Naive thymus-derived CD8-positive, alpha-beta T cell (primary cell): ENCODE data around the gene PLCH2. TPM values are rescaled to one million over a fixed set of nuclear protein-coding genes. Genes with fewer than 3 reads are reported as not detected.

Experiments used
- ATAC-seq, 2 donors: fragments of 150-1000 bp; cut with Tn5 transposase in 1 of 2; sonication (Bioruptor Pico), chemical (Tn5 transposase) in 1 of 2; 1 replicate in 1 of 2; 2 replicates in 1 of 2; pipeline ENCODE4 v1.10.0; 2021; ENCODE audit warnings: mild to moderate bottlenecking in 2 of 2, moderate library complexity in 2 of 2
- POLR2A ChIA-PET: fragments of 350-600 bp; sonication (Branson Sonifier 250); formaldehyde crosslinking; loops from one replicate; lab custom pipeline; 2021; ENCODE audit warnings: antibody characterized with exemption; lab: Charles Lee
- DNase-seq, 10 donors: peaks; one replicate each; pipeline versions ENCODE4 v3.0.0 to v3.0.0-alpha.2; 2020 to 2022
- H3K27ac Mint-ChIP-seq, 10 donors: one replicate each; pipeline ENCODE4 v1.8.0; 2020 to 2022; ENCODE audit warnings: mild to moderate bottlenecking in 10 of 10, mixed read lengths in 10 of 10, moderate library complexity in 4 of 10, inconsistent platforms in 1 of 10
- H3K27me3 Mint-ChIP-seq, 5 donors: one replicate each; pipeline ENCODE4 v1.8.0; 2021 to 2022; ENCODE audit warnings: mixed read lengths in 5 of 5
- H3K36me3 Mint-ChIP-seq, 3 donors: one replicate each; pipeline ENCODE4 v1.8.0; 2020 to 2022; ENCODE audit warnings: mixed read lengths in 3 of 3, mild to moderate bottlenecking in 2 of 3, inconsistent platforms in 1 of 3
- H3K4me1 Mint-ChIP-seq, 4 donors: one replicate each; pipeline ENCODE4 v1.8.0; 2021 to 2022; ENCODE audit warnings: mixed read lengths in 4 of 4
- H3K4me3 Mint-ChIP-seq, 10 donors: one replicate each; pipeline ENCODE4 v1.8.0; 2020 to 2022; ENCODE audit warnings: mild to moderate bottlenecking in 10 of 10, mixed read lengths in 10 of 10, moderate library complexity in 6 of 10, inconsistent platforms in 1 of 10
- H3K9me3 Mint-ChIP-seq, 9 donors: one replicate each; pipeline ENCODE4 v1.8.0; 2020 to 2022; ENCODE audit warnings: mixed read lengths in 9 of 9, mild to moderate bottlenecking in 3 of 9, inconsistent platforms in 1 of 9, moderate library complexity in 1 of 9
- polyA plus RNA-seq, 3 donors: library from polyadenylated mRNA; unstranded; fragments of 300-500 nt; fragmentation: Illumina TruSeq; gene quantifications; one replicate each; pipeline ENCODE4 v1.2.3, GENCODE V29; 2021
- total RNA-seq, 8 experiments: library from RNA in 2 of 8; stranded (reverse) in 2 of 8; gene quantifications; one replicate each; pipeline ENCODE4 v1.2.3 and lab custom pipeline; 2021 to 2026

PLCH2 gene
- total and polyA plus RNA-seq, 5 experiments from 2014 or later = 0.37 to 16.4 (median 0.52) TPM

DNA sequence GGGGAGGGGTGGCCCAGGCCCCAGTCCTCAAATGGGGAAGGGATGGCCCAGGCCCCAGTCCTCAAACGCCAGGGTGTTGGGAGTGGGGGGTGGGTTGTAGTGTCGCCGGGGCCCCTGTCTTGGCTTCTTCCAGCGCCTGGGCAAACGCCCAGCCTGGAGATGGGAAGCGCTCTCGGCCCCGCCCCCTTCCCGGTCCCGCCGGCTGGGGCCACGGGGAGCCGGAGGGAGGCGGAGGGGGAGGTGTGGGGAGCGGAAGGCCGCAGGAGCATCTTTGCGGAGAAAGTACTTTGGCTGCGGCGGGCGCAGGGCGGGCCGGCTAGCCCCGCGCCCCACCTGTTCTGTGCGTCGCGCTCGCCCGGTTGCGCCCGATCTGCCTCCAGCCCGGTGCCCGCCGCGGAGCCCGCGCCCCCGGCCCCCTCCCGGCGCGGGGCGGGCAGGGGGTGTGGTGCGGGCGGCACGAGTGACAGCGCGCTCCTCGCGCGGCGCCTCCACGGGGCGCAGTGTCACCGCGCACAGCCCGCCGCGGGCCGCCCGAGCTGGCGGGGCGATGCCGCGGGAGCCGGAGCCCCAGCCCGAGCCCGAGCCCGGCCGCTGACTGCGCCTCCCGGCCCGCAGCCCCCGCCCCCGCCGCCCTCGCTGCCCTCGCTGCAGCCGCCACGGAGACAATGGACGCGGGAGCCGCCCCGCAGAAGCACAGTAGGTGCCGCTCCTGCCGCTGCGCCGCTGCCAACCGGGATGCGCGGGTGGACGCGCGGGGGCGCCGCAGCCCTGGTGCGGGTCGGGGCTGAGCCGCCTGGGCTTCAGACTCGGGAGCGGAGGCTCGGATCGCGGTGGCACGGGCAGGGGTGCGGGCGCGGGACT lies 32.6 kb upstream of the PLCH2 start:
- Mint-ChIP-seq H3K27ac (no peak overlapping the region), H3K27me3 (peaks cover 0 to 18% (median 0%) of the 10 kb centered on the region in 5 donors), H3K9me3 (no peaks in the 10 kb centered on the region), H3K4me1 (peaks cover 0 to 14% (median 2%) of the 10 kb centered on the region in 4 donors), H3K36me3 (peaks cover 0 to 5% (median 0%) of the 10 kb centered on the region in 3 donors), H3K4me3 (peak overlapping the region in 1 of 10 donors; percentile 27)
- peak in 5 of 10 donors; percentile 5 to 30 (median 19) for DNase-seq
- ATAC-seq = peak; percentile 61 to 63
- POLR2A ChIA-PET = interaction anchor here (0.6 to 1.5 kb wide), 2 partner anchors 17 to 142 kb away, joined by 3 to 5 read pairs; no protein-coding TSS in a partner anchor

DNA sequence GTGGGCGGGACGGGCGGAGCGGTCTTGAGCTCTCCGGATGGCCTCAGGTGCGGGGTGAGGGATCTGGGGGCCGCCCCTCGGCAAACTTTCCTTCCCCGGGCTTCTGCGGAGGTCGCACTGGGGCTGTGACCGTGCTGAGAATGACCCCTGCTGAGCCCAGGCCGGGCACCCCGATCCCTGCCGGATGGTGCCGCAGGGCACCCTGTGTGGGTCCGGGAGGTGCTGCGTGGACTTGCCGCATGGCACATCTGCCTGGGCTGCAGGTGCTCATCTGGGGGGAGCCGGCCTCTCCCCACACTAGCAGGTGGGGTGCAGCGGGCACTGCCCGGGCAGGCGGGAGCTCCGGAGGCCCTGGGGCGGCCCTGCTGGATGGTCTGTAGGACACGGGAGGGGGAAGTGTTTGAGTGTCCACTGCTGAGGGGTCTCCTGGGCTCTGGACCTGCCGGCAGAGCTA lies 31.9 kb upstream of the PLCH2 start:
- no peak for DNase-seq
- POLR2A ChIA-PET = interaction anchor here (0.6 kb wide), 1 partner anchor 142 kb away, joined by 3 read pairs; no protein-coding TSS in a partner anchor
- peaks cover 0 to 14% (median 2%) of the 10 kb centered on the region in 4 donors for H3K4me1 Mint-ChIP-seq
- ATAC-seq = no peak
- H3K4me3 Mint-ChIP-seq = peak overlapping the region in 1 of 10 donors; percentile 54
- peaks cover 0 to 18% (median 0%) of the 10 kb centered on the region in 5 donors for H3K27me3 Mint-ChIP-seq
- no peak overlapping the region for H3K27ac Mint-ChIP-seq
- peaks cover 0 to 5% (median 0%) of the 10 kb centered on the region in 3 donors for H3K36me3 Mint-ChIP-seq
- H3K9me3 Mint-ChIP-seq = no peaks in the 10 kb centered on the region

DNA sequence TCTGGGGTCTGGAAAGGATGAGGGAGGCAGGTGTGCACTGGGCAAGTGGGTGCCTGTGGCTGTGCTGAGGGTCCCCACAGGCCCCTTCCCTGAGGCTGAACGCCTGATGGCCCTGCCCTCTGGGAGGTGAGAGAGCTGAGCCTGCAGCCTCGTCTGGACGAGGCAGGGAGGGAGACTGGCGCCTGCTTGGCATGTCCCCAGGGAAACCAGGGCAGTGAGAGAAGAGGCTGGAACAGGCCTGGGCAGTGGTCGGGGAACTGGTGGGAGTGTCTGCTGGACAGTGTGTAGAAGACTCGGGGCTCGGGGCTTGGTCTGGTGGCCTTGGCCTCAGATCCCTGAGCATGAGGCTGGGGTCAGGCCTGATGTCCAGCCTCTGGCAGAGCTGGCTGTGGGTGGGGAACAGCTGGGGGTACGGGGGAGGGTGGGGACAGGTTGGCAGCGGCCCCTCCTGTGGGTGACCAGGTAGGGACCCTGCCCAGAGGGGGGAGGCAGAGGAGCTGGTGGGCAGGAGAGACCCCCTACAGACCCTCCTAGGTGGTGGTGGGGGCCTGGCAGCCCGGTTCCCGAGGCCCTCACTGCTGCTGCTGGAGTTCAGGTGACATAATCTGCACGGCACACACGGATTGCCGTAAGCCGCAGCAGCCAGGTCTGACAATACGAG lies 30.8 kb upstream of the PLCH2 start:
- DNase-seq (no peak), ATAC-seq (no peak)
- peak overlapping the region in 2 of 10 donors; percentile 7 to 18 for H3K4me3 Mint-ChIP-seq
- POLR2A ChIA-PET = no interaction called here
- H3K27me3 Mint-ChIP-seq = peaks cover 0 to 18% (median 0%) of the 10 kb centered on the region in 5 donors
- peaks cover 0 to 5% (median 0%) of the 10 kb centered on the region in 3 donors for H3K36me3 Mint-ChIP-seq
- no peaks in the 10 kb centered on the region for H3K9me3 Mint-ChIP-seq
- H3K4me1 Mint-ChIP-seq = peaks cover 0 to 14% (median 2%) of the 10 kb centered on the region in 4 donors
- H3K27ac Mint-ChIP-seq = peak overlapping the region in 2 of 10 donors; percentile 62 to 70

DNA sequence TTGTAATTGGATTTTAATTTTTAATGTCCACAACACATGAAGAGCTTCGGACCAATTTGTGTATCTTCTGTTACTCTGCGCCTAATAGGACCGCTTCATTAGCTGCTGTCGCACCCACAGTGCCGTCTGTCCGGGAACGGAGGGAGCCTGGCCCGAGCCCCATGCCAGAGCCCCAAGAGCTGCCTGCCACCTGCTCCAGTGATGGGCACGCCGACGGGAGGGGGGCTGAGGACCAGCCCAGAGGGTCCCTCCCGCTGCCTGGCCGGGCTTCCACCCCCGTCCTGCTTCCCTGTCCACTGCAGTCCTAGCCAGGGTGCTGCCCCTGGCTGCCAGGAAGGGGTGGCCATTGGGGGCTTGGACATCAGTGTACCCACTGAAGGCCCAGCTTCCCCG lies 30.3 kb upstream of the PLCH2 start:
- Mint-ChIP-seq H3K9me3 (no peaks in the 10 kb centered on the region), H3K27ac (no peak overlapping the region), H3K4me3 (no peak overlapping the region), H3K4me1 (peaks cover 0 to 14% (median 2%) of the 10 kb centered on the region in 4 donors), H3K27me3 (peaks cover 0 to 18% (median 0%) of the 10 kb centered on the region in 5 donors), H3K36me3 (peaks cover 0 to 2% (median 0%) of the 10 kb centered on the region in 3 donors)
- DNase-seq (no peak), ATAC-seq (no peak)
- POLR2A ChIA-PET = interaction anchor here (0.6 kb wide), 1 partner anchor 103 kb away, joined by 4 read pairs; no protein-coding TSS in a partner anchor

DNA sequence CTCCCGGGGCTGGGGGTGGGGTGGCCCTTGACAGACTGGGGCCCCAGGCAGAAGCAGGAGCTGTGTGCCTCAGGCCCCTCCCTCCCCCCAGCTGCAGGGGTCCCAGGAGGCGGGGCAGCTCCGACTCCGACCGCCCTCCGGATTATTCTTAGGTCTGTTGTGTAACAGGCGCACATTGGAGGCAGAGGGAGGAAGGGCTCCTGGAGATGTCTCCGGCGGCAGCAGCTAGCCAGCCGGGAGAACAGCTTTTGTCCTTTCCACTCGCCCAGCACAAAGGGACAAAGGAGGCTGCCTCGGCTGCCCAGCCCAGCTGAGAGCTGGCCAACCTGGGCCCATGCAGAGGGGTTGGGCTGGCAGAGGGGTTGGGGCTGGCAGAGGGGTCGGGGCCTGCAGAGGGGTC lies 29.7 kb upstream of the PLCH2 start:
- Mint-ChIP-seq H3K36me3 (peaks cover 0 to 2% (median 0%) of the 10 kb centered on the region in 3 donors), H3K4me3 (no peak overlapping the region), H3K27me3 (peaks cover 0 to 18% (median 0%) of the 10 kb centered on the region in 5 donors), H3K27ac (no peak overlapping the region), H3K9me3 (no peaks in the 10 kb centered on the region), H3K4me1 (peaks cover 0 to 14% (median 2%) of the 10 kb centered on the region in 4 donors)
- ATAC-seq (no peak), DNase-seq (no peak)
- POLR2A ChIA-PET = interaction anchor here (0.6 kb wide), 1 partner anchor 103 kb away, joined by 4 read pairs; no protein-coding TSS in a partner anchor

DNA sequence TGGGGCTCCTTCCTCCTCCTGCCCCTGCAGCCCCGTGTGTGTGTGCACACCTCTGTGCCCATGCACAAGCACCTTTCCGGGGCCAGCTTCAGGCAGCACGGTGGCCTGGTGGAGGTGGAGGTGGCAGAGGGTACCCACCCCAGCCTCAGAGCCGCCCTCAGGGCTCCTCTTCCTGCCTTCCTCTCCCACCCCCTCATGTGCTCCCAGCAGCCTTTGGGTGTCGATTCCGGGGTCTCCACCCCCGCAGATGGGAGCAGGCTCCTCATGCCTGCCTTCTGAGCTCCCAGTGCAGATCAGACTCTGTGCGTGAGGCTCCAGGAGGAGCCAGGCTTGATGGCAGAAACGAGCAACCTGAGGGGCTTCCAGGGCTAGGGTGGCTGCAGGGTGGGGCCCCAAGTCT lies 29.2 kb upstream of the PLCH2 start:
- H3K9me3 Mint-ChIP-seq = no peaks in the 10 kb centered on the region
- peaks cover 0 to 14% (median 2%) of the 10 kb centered on the region in 4 donors for H3K4me1 Mint-ChIP-seq
- ATAC-seq (no peak), DNase-seq (no peak)
- peaks cover 0 to 18% (median 0%) of the 10 kb centered on the region in 5 donors for H3K27me3 Mint-ChIP-seq
- peaks cover 0 to 2% (median 0%) of the 10 kb centered on the region in 3 donors for H3K36me3 Mint-ChIP-seq
- H3K4me3 Mint-ChIP-seq = no peak overlapping the region
- POLR2A ChIA-PET = no interaction called here
- no peak overlapping the region for H3K27ac Mint-ChIP-seq

DNA sequence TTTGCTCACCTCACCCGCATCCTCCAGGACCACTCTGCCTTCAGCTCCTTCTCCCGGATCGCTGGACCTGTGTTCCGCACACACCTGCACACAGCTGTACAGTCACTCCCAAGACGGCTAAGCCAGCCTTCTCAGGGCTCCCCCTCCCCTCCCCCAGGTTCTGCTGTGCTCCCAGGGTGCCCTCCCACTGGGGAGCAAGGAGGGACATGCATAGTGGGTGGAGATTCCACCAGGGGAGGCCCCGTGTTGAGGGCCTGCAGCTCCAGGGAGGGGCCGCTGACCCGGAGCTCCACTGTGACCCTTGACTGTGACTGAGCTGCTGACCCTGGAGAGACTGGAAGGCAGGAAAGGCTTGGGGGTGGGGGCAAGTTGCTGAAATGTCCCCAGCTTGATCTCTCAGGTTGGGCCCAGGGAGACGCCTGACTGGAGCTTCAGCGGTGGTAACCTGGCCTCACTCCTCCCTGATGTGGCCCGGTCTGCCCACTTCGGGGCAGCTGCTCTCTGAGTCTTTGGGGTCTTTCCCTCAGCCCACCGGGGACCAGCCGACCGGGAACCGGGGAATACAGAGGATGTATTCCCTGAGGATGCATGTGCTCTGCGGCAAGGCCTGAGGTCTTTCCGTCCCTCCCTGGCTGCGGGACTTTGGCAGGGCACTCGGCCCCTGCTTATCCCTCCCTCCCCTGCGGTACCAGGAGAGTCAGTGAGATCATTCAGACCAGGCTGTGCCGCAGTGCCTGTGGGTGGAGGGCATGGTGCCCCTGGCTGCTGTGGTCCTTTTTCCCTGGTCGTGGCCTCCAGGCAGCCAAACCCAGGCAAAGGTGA lies 28.6 kb upstream of the PLCH2 start:
- POLR2A ChIA-PET = no interaction called here
- no peak overlapping the region for H3K27ac Mint-ChIP-seq
- DNase-seq = no peak
- H3K36me3 Mint-ChIP-seq = peaks cover 0 to 2% (median 0%) of the 10 kb centered on the region in 3 donors
- H3K27me3 Mint-ChIP-seq = peaks cover 0 to 16% (median 0%) of the 10 kb centered on the region in 5 donors
- ATAC-seq = no peak
- peaks cover 0 to 14% (median 2%) of the 10 kb centered on the region in 4 donors for H3K4me1 Mint-ChIP-seq
- H3K4me3 Mint-ChIP-seq = no peak overlapping the region
- no peaks in the 10 kb centered on the region for H3K9me3 Mint-ChIP-seq

DNA sequence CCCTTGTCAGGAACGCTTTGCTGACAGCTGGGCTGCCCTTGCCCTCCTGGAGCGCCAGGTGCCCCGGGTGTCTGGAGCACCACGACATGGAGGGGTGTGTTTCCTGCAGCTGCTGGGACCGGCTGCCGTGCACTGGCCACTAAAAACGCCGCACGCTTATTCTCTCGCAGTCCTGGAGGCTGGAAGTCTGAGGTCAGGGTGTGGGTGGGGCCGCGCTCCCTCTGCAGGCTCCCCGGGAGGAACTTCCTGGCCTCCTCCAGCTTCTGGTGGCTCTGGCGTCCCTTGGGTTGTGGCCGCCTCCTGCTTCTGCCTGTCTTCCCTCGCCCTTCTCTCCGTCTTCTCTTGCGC lies 28.0 kb upstream of the PLCH2 start:
- Mint-ChIP-seq H3K9me3 (no peaks in the 10 kb centered on the region), H3K27me3 (peaks cover 0 to 11% (median 0%) of the 10 kb centered on the region in 5 donors), H3K36me3 (peaks cover 0 to 2% (median 0%) of the 10 kb centered on the region in 3 donors), H3K4me3 (no peak overlapping the region), H3K27ac (peak overlapping the region in 1 of 10 donors; percentile 75), H3K4me1 (peaks cover 0 to 14% (median 2%) of the 10 kb centered on the region in 4 donors)
- DNase-seq (no peak), ATAC-seq (no peak)
- POLR2A ChIA-PET = no interaction called here

DNA sequence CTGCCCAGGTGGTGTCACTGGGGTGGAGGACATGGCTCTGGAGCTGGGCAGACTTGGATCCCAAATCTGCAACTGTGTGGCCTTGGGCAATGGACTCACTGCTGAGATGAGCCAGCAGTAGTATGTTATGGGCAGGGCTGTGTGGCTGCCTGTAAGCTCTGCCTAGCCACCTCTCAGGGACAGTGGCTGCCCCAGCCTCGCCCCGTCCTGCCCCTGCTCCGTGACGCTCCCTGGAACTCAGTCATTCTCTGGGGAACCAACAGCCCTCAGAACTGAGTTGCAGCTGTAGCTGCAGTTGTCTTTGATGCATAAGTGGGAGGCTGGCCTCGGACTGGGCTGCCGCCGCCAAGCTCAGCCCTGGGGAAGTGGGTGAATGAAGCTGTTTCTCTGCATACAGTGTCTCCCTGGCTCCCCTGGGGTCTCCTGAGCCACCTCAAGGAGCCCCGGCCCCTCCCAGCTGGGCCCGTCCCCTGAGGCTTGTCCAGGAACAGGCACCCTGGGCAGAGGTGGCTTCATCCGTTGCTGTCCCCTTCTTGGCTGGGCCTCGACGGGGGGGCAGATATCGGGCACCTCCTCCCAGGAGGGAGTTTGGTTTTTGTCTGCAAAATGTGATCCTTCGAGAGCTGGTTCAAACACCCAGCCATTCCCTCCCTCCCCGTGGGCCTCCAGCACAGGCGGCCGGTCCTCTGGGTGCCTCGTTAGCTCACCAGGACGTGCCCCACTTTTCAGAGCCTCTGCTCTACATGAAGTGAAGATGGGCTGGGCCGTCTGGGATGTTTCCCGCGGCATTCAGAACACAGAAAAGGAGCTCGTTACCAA lies 26.2 kb upstream of the PLCH2 start:
- Mint-ChIP-seq H3K4me1 (peaks cover 0 to 13% (median 2%) of the 10 kb centered on the region in 4 donors), H3K36me3 (peaks cover 0 to 2% (median 0%) of the 10 kb centered on the region in 3 donors), H3K4me3 (no peak overlapping the region), H3K27ac (no peak overlapping the region), H3K27me3 (peaks cover 0 to 7% (median 0%) of the 10 kb centered on the region in 5 donors), H3K9me3 (no peaks in the 10 kb centered on the region)
- DNase-seq = no peak
- POLR2A ChIA-PET = interaction anchor here (1.3 kb wide), 1 partner anchor 74 kb away, joined by 3 read pairs; no protein-coding TSS in a partner anchor
- no peak for ATAC-seq

DNA sequence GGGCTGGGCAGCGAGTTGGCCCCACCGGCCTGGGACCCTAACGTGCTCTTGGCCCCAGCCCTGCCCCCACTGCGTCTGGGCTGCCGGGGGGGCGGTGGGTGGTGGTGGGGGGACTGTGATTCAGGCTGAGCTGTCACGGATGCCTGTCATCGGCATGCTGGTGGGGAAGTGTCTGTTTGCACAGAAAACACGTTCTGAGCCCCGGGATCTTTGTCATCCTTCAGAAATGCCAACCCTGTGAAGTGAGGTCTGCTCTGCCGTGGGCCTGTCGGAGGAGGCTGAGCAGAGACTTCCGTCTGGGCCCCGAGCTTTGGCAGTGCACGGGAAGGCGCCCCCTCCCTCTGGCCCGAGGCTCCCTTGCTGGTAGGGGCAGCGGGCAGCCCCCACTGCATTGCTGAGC lies 24.3 kb upstream of the PLCH2 start:
- Mint-ChIP-seq H3K9me3 (no peaks in the 10 kb centered on the region), H3K4me1 (peaks cover 0 to 7% (median 1%) of the 10 kb centered on the region in 4 donors), H3K27ac (no peak overlapping the region), H3K4me3 (no peak overlapping the region), H3K36me3 (no peaks in the 10 kb centered on the region), H3K27me3 (no peaks in the 10 kb centered on the region)
- DNase-seq (no peak), ATAC-seq (no peak)
- POLR2A ChIA-PET = no interaction called here

DNA sequence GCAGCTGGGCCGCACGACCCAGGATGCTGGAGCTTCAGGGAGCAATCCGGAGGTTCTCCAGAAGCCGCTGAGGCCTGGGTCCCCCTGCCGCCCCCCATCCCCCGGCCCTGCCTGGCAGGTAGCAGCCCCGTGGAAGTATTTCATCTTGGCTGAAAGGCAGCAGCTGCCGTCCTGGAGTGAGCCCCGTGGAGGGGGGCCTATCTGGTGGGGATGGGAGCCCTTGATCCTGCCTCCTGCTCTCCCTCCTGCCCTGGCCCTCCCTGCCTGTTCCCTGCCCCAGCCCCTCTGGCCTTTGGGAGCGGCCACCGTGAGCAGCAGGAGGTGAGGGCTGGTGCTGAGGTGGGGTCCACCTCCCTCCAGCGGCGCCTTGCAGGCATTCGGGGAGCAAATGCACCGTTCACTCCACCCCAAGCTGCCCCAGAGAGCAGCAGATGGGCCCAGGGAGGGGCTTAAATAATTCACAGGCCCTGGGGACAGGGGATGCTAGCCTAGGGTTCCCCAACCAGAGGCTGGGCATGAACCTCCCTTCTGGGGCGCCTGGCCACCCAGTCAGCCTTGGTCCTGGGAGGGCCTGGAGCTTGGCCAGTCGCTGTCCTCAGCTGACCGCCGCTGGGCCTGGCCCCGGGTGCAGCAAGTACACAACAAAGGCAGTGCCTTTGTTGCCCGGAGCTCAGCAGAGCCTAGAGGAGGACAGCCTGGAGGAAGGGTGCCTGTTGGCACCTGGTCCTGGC lies 23.7 kb upstream of the PLCH2 start:
- Mint-ChIP-seq H3K9me3 (no peaks in the 10 kb centered on the region), H3K4me1 (peaks cover 0 to 3% (median under 1%) of the 10 kb centered on the region in 4 donors), H3K27me3 (no peaks in the 10 kb centered on the region), H3K36me3 (no peaks in the 10 kb centered on the region), H3K27ac (no peak overlapping the region), H3K4me3 (no peak overlapping the region)
- DNase-seq = no peak
- POLR2A ChIA-PET = no interaction called here
- ATAC-seq = no peak
